HG03196 (cell line): ENCODE measurements around the gene CLDN9.
"Not testable (repeated sequence)": the region's sequence is repeated elsewhere in the genome, so short reads cannot be mapped to it uniquely, and the experiment has no call there.

Experiments used
- ATAC-seq: cut with Tn5 transposase; IDR thresholded peaks from one replicate; pipeline ENCODE4 v1.9.1; 2021; ENCODE audit not compliant: unreplicated experiment

Gene CLDN9

DNA sequence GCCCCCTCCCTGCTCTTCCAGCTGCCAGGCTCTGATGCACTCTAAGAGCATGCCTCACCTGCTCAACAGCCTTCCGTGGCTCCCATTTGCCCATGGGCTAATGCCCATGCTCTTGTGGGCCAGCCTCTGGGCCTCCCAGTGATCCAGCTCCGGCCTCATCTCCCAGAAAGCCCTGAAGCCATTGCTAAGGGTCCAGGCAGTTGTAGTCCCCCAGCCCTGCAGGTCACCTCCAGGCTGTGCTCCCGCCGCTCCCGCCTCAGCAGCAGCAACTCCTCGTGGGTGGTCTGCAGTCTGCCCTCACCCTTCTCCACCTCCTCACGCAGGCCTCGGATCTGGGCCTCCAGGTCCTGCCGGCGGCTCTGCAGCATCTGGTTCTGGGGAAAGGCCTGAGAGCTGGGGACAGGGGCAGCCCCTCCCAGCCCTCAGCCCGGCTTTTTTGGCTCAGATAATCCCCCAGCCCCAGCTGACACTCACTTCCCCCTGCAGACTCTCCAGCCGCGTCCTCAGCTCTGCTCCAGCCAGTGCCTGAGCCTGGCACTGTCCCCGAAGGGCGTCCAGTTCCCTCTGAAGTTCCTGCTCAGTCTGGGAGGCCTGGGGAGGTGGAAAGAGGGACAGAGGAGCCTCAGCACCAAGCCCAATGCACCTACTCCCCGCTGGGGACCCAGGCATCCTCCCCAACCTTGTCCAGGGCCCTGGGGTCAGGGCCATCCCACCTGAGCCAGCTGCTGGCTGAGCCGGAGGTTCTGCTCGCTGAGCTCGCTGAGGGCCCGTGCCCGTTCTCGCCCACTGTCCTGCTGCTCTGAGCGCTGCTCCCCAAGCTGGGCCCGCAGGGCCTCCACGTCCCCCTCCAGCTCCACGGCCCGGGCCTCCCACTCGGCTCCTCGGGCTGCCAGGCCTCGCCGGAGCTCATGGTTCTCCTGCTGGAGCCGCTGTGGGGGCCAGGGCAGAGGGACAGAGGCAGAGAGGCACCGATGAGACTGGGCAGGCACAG, 17.8 kb downstream of the CLDN9 start:
- ATAC-seq = no peak

DNA sequence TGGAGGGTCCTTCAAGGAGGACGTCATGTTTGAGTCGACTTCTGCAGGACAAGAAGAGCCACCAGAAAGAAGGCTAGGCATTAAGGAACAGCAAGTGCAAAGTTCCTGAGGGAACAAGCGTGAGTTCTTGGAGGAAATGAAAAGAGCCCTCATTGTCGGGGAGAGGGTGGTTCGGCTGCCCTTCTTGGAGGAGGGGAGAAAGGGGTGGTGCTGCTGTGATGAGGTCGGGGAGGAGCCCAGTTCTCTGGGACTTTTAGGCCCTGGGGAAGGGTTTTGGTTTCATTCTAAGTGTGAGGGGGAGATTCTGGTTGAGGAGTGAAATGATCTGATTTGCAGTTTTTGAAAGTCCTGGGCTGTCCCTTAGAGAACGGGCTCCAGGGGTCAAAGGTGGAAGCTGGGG, 19.9 kb downstream of the CLDN9 start:
- no peak for ATAC-seq

DNA sequence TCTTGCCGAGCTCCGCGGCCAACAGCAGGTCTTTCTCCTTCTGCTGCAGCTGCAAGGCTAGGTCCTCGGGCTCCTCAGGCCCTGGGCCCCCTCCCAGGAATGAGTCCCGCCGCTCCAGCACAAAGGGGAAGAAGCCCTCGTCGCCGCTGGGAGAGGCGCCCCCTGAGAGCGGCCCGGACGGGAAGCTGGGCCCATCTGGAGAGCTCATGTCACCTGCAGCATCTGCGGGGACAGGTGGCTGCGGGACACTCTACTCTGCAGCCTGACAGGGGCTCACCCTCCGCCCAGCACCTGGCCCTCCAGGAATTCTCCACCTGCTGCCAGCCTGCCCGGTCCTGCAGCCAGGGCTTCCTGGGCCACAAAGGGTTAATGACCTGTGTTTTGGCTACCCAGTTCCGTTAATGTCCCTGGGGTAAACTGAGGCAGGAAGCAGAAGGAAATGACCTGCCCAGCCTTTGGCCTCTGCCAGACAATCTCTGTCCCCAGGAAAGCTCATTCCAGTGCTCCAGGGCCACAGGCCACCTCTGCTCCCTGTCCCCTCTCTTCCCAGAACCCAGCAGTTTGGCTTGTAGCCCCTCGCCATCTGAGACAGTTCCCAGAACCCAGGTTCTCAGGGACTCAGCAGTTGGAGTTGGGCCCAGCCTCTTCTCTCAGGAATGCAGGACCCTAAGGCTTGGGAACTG, 22.7 kb downstream of the CLDN9 start:
- ATAC-seq = no peak

DNA sequence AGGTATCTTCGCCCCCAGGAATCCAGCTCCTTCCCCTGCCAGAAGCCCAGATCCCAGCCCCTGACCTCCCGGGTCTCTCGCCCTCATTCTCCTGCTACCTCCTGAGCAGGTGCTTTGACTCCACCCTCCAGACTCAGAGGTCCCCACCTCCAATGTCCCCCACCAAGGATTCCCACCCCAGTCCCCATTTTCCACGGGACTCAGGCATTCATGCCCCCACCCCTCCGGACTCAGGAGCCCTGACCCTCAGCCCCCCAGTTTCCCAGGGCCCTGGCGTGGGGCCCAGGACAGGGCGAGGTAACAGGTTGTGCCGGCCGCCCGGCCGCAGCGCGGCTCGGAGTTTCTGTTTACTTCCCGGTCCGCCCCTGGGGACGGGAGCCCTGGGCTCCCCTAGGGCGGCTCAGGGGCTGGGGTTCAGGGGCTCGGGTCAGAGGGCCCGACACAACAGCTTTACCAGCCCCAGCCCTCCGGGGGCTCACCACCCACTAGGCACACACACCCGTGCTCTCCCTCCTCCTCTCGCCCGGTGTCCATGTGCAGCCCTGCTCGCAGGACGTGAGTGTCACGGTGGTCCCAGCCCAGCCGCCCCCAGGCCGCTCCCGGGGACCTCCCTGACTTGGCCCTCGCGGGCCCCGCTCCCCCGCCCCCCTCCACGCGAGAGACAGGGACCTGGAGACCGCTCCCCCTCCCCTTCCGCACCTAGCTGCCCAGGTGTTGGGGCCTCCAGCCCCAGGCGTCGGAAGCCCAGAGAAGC, 23.4 kb downstream of the CLDN9 start:
- no peak for ATAC-seq

DNA sequence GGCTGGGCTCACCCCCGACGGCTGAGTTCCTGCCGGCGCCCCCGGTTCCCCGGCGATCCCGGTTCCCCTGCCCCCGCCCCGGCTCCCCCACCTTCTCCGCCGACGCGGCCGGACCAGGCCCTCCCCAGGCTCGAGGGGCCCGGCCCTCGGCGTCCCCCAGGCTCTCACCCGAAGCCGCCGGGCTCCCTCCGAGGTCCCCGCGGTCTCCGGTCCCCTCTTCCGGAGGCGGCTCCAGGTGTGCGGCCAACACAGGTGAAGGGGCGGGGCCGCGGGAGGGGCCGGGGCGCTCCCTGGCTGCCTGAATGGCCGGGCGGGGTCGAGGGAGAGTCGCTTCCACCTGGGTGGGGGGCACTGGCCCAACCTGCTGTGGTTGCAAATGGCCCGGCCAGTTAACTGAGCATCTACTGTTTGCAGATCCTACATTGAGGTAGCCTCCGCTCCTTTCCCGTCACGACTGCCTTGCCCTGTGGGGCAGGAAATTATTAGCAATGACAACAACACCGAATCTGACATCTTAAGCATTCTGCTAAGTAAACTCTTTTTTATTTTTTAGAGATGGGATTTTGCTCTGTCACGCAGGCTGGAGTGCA, 24.1 kb downstream of the CLDN9 start, which contains the start of gene BICDL2:
Gene BICDL2 (minus strand): TSS at position 219 of the 590 bp plus-strand sequence. CDS start 1,448 bp downstream, outside the sequence.
- ATAC-seq = no peak

DNA sequence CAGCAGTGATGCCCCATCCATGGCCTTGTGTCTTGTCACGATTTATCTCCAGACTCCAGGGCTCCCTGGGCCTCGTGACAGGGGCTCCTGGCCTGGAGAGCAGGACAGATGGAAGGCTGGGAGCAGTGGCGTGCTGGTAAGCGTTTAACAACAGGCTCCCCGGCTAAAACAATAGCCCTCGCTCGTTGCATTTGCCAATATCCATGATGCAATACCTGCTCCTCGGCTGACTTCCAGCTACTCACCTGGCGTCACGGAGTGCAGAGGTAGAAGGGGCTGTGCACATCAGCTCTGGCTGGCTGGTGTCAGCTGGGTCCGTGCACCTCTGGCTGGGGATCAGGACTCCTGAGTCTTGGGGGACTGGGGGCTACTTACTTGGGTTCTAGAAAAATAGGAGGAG, 25.5 kb downstream of the CLDN9 start:
- ATAC-seq = no peak

DNA sequence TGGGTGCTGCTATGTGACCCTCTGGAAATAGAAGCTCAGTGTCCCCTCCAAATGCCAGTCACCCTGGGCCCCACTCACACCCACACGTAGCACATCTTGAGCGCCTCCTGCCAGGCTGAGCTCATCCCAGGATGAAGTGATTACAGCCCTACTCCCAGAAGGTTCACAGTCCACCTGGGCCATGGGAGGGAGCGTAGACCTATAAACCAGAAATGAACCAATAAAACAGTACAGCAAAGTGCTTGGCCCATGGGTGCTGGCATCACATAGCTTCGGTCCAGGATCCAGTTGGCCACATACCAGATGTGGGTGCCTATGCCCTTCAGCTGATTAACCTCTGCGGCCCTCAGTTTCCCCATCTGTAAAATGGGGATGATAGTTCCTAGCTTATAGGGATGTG, 26.2 kb downstream of the CLDN9 start:
- no peak for ATAC-seq

DNA sequence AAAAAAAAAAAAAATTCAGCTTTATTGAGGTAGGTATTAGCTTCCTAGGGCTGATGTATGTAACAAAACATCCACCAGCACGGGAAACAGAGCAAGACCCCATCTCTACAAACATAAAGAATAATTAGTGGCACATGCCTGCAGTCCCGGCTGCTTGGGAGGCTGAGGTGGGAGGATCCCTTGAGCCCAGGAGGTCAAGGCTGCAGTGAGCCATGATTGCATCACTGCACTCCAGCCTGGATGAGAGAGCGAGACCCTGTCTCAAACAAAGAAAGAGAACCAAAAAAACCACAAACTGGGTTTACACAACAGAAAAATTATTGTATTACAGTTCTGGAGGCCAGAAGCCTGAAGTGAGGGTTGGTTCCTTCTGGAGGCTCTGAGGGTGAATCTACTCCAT, 29.7 kb downstream of the CLDN9 start:
- no peak for ATAC-seq

DNA sequence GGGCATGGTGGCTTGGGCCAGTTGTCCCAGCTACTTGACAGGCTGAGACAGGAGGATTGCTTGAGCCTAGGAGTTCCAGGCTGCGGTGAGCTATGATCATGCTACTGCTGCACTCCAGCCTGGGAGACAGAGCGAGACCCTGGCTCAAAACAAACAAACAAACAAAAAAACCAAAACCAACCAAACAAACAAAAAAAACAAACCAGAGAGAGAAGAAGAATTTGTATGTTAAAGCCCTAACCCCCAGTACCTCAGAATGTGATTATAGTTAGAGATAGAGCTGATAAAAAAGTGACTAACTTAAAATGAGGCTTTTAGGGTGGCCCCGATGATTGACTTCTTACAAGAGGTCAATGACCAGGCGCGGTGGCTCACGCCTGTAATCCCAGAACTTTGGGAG, 32.0 kb downstream of the CLDN9 start:
- ATAC-seq = no peak

DNA sequence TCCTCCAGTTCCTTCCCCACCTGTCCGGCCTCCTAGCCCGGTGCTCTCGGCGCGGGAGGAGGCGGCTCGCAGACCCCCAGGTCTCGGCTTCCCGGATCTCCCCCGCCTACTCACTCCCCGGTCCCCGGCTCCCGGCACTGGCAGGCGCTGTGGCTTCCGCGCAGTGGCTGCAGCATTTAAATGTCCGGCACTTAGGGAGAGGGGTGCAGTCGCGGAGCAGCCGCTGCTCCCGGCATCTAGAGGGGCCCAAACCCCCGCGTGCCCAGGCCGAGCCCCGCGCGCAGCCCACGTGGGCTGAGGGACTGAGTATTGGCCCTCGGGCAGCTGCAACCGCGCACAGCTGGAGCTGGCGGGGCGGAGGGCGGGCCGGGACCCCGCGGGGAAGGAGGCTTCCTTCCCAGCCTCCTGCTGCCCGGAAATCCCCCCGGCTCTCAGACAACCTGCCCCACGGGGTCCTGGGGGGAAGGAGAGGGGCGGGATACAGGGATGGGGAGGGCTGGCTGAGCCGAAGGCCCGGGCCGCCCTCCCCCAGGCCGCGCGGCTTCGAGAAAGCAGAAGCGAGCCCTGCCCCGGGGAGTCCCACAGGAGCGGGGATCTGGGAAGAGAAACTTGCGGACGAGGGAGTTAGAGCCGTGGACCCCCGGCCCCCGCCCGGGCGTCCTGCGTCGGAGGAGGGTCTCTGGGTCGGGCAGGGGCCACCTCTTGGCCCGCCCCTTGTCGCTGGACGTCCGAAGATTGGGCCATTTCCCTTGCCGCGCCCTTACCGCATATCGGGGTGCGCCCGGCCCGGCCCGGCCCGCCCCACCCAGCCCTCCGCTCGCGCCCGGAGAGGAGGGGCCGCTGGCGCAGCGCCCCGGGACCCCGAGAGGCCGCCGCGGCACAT, 33.3 kb downstream of the CLDN9 start, which contains the start of gene MMP25:
Gene MMP25 (plus strand): TSS at position 804 of the 883 bp plus-strand sequence. CDS start 357 bp downstream, outside the sequence.
- no peak for ATAC-seq

DNA sequence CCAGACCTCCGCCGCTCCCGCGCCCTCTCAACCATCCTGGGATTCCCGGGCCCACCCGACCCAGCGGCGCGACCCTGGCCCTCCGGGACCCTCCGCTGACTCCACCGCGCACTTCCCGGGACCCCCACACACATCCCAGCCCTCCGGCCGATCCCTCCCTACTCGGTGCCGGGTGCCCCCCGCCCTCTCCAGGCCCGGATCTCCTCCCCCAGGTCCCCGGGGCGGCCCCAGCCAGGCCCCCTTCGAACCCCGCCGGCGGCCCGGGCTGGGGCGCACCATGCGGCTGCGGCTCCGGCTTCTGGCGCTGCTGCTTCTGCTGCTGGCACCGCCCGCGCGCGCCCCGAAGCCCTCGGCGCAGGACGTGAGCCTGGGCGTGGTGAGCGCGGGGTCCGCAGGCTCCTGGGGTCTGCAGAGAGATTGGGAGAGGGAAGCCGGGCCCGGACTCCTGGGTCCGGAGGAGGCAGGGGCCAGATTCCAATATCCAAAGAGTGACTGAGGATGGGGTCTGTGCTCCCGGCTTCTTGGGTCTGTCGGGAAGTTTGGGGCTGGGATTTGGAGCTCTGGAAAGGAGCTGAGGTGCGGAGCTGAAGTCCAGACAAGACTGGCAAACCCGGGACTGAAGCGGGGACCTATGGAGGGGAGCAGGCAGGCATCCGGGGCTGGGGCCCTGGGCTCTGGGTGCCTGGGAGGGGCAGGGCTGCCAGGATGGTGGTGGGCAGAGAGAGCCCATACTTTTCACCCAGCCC, 34.1 kb downstream of the CLDN9 start:
- no peak for ATAC-seq

DNA sequence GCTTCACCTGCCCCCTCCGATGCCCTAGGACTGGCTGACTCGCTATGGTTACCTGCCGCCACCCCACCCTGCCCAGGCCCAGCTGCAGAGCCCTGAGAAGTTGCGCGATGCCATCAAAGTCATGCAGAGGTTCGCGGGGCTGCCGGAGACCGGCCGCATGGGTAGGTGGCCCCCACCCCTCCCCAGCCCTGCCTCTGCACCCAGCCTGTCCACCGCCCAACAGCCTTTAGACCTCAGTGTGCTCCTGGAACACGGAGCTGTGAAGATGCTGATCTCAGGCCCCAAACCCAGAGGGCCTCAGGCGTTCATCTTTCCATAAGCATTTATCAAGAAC, 34.6 kb downstream of the CLDN9 start:
- ATAC-seq = no peak

DNA sequence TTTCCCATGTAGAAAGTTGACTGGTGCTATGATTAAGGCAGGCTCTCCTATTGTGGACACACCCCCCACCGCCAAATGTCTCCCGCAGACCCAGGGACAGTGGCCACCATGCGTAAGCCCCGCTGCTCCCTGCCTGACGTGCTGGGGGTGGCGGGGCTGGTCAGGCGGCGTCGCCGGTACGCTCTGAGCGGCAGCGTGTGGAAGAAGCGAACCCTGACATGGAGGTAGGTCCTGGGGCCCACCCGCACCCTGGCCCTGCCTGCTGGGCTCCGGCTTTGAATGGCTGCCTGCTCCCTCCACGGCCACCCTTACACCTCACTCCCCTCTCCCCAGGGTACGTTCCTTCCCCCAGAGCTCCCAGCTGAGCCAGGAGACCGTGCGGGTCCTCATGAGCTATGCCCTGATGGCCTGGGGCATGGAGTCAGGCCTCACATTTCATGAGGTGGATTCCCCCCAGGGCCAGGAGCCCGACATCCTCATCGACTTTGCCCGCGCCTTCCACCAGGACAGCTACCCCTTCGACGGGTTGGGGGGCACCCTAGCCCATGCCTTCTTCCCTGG, 37.3 kb downstream of the CLDN9 start:
- ATAC-seq = no peak

DNA sequence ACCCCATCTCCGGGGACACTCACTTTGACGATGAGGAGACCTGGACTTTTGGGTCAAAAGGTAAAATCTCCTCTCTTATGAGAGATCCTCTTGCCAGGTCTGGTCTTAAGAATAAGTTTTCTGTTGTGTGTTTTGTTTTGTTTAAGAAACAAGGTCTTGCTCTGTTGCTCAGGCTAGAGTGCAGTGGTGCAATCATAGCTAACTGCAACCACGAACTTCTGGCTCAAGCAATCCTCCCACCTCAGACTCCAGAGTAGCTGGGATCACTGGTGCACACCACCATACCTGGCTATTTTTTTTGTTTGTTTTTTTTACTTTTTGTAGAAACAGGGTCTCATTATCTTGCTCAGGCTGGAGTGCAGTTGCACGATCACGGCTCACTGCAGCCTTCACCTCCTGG, 37.8 kb downstream of the CLDN9 start:
- no peak for ATAC-seq

DNA sequence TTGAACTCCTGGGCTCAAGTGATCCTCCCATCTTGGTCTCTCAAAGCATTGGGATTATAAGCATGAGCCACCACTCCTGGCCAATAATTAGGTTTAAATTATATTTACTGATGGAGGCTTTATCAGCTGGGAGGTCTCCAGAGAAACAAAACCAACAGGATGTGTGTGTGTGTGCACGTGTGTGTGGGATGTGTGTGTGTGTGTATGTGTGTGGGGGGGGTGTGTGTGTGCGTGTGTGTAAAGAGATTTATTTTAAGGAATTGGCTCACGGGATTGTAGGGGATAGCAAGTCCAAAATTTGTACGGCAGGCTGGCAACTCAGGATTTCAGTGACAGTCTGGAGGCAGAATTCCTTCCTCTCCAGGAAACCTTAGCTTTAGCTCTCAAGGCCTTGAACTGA, 38.3 kb downstream of the CLDN9 start:
- no peak for ATAC-seq

DNA sequence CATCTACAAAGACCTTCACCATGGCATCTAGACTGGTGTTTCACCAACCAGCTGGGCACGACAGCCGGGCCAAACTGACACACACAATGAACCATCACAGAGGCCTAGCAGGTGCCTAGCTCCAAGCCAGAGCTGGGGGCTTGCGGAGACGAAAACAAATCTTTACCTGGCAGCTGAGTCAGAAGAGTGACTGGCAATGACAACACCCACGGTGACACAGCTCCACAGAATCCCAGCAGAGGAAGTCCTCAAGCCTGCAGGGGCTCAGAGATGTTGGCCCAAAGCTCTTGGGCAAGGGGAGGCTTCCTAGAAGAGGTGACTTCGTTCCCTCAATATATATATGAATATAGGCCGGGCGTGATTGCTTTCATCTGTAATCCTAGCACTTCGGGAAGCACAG, 38.8 kb downstream of the CLDN9 start:
- no peak for ATAC-seq

DNA sequence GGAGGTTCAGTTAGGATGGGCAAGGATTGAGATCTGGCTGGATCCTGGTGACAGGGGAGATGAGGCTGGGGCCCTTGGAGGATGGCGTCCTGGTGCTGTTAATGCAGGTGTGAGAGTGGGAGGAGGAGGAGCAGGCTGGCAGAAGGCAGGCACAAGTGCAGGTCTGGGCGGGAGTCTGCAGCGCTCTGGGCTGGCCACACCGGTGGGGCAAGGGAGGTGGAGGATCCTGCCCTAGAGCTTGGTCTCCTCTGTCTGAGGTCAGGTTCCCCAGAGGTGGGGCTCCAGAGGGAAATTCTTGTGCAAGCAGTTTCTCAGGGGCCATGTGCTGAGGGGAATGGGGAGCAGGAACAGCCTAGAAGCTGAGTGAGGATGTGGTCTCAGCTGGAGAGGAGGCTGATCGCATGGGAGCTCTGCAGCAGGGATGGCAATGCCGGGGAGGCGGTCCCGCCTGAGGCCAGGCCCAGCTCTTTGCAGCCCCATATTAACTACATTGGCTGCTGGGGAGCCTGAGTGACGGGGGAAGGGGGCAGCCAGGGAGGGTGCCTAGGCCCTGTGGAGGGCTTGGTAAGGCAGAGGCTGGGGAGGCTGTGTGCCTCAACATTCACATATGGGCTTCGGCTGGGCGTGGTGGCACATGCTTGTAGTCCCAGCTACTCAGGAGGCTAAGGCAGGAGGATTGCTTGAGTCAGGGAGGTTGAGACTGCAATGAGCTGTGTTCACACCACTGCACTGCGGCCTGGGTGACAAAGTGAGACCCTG, 40.0 kb downstream of the CLDN9 start:
- not testable (repeated sequence) for ATAC-seq

DNA sequence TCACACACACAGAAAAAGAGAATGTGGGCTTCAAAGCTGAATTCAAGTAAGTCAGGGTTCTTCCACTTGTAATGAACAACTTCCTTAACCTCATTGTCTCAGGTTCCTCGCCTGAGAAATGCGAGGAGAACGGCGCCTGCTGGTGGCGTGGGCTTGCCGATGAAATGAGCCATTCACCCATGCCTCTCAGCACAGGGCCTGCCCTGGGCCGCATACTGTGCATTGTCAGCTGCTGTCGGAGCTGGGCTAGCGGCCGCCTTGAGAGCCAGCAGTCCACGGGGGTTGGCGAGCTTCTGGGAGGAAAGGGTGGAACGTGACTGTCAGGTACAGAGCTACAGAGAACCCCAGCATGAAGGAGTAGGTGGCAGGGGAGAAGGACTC, 40.6 kb downstream of the CLDN9 start:
- not testable (repeated sequence) for ATAC-seq
